NCI-H2227 treated with DMSO at 0.1 percent for 48 hours (cell line): ENCODE data around the gene FNDC3A.

Experiments used
- DNase-seq: peaks from one replicate; lab custom pipeline; 2025; lab: John Stamatoyannopoulos, UW

Gene FNDC3A

DNA sequence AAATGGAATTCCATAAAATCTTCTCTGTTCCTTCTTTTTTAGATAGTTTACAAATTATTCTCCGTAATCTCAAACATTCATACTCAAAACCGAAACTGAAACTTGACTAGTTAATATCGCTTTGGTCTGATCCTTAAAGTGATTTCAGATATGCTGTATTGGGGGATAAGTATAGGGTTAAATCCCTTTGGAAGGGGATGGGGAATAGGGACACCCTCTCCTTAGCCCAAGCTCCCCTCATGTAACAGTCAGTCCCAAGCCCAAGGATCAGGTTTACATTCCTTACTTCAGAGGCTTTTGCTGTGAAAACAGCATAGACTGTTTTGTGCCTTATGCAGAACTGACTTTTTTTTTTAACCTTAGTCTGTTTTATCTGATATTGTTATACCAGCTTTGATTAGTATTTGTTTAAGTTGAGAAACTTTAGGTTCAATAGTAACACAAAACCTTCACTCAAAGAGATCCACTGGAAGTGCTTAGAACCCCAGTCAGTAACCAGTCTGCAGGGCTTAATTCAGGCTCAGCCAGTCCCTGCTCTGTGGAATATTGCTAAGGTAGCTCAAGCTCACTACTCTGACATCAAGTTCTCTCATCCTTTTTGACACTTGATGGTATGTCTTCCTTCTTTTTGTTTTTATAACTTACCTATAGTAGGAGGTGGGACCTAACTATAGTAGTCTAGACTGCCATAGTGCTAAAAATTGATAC is 282.5 kb downstream of the FNDC3A start:
- no peak for DNase-seq
